GM12878 (cell line): ENCODE results near the gene DNAJC9.

Source experiments
- BRCA1 ChIP-seq: IDR thresholded peaks from 2 replicates; pipeline ENCODE4 v1.6.1; 2011; ENCODE audit warnings: low read depth, low read length, improper control_type of control experiment
- EZH2 ChIP-seq: IDR thresholded peaks from 2 replicates; pipeline ENCODE4 v1.6.1; 2012; ENCODE audit warnings: low read depth, mild to moderate bottlenecking, control low read depth, inconsistent platforms, low read length, borderline replicate concordance; ENCODE audit not compliant: control insufficient read depth
- POLR2A ChIP-seq: IDR thresholded peaks from 2 replicates; pipeline ENCODE4 v1.6.1; 2011; ENCODE audit warnings: low read depth, mild to moderate bottlenecking, low read length
- RAD21 ChIP-seq: IDR thresholded peaks from 2 replicates; pipeline ENCODE4 v1.6.1; 2011; ENCODE audit warnings: mild to moderate bottlenecking, low read depth, low read length, moderate library complexity; ENCODE audit not compliant: insufficient read depth
- RBBP5 ChIP-seq: fragments of 200-600 bp; sonication (generic); conservative IDR thresholded peaks from 2 replicates; pipeline ENCODE4 v1.6.1; 2016
- TAF1 ChIP-seq: IDR thresholded peaks from 2 replicates; pipeline ENCODE4 v1.6.1; 2011; ENCODE audit warnings: mild to moderate bottlenecking, low read depth, low read length, borderline replicate concordance
- ZNF274 ChIP-seq: IDR thresholded peaks from one replicate; pipeline ENCODE4 v1.8.0; 2011; ENCODE audit not compliant: insufficient read length, insufficient read depth
- TF ChIP-seq, protein P1 (sequence below): fragments of 450-650 bp; IDR thresholded peaks from 2 replicates; pipeline ENCODE4 v1.6.1; 2014; ENCODE audit warnings: mild to moderate bottlenecking
- TF ChIP-seq, protein P2 (sequence below): IDR thresholded peaks from 2 replicates; pipeline ENCODE4 v1.6.1; 2012; ENCODE audit warnings: low read depth, low read length, improper control_type of control experiment
- TF ChIP-seq, protein P3 (sequence below): IDR thresholded peaks from 2 replicates; pipeline ENCODE4 v1.6.1; 2011; ENCODE audit warnings: low read depth, mild to moderate bottlenecking, low read length, moderate library complexity, borderline replicate concordance; ENCODE audit errors: extremely low read depth
- TF ChIP-seq, protein P4 (sequence below): fragments of 450-650 bp; formaldehyde crosslinking; IDR thresholded peaks from 2 replicates; pipeline ENCODE4 v1.4.0; 2020; ENCODE audit warnings: mild to moderate bottlenecking, moderate library complexity
- TF ChIP-seq, protein P5 (sequence below), 3 experiments: IDR thresholded peaks in 2 of 3; conservative IDR thresholded peaks in 1 of 3; 2 replicates each; pipeline ENCODE4 v1.5.1; 2011; ENCODE audit warnings: low read depth in 3 of 3, low read length in 3 of 3, mild to moderate bottlenecking in 3 of 3, control low read depth in 2 of 3, moderate library complexity in 2 of 3, inconsistent platforms in 1 of 3, mixed read lengths in 1 of 3; ENCODE audit not compliant: control insufficient read depth in 2 of 3, insufficient read depth in 1 of 3; ENCODE audit errors: extremely low read depth in 1 of 3
- TF ChIP-seq, protein P6 (sequence below): IDR thresholded peaks from 2 replicates; pipeline ENCODE4 v1.6.1; 2012; ENCODE audit warnings: low read length, inconsistent platforms

DNA sequence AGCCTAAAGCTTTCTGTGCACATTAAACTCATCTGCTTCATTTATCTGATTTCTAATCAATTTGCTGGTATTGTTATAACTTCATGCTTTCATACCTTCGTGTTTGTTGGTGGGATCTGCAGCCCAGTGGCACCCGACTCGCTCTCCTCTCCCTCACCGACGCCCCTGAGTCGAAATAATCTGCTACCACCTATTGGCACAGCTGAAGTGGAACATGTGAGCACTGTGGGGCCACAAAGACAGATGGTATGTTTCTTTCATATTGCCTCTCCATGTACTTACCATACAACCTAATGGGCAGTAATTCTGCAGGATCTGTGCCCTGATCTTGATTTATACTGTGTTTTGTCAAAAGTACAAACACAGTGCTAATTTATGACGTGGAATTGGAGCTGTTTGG, 12.4 kb downstream of the DNAJC9 start:
- TF ChIP-seq, protein P1, sequence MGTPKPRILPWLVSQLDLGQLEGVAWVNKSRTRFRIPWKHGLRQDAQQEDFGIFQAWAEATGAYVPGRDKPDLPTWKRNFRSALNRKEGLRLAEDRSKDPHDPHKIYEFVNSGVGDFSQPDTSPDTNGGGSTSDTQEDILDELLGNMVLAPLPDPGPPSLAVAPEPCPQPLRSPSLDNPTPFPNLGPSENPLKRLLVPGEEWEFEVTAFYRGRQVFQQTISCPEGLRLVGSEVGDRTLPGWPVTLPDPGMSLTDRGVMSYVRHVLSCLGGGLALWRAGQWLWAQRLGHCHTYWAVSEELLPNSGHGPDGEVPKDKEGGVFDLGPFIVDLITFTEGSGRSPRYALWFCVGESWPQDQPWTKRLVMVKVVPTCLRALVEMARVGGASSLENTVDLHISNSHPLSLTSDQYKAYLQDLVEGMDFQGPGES, result no peak
- TF ChIP-seq, protein P2, sequence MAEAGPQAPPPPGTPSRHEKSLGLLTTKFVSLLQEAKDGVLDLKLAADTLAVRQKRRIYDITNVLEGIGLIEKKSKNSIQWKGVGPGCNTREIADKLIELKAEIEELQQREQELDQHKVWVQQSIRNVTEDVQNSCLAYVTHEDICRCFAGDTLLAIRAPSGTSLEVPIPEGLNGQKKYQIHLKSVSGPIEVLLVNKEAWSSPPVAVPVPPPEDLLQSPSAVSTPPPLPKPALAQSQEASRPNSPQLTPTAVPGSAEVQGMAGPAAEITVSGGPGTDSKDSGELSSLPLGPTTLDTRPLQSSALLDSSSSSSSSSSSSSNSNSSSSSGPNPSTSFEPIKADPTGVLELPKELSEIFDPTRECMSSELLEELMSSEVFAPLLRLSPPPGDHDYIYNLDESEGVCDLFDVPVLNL, result no peak
- TF ChIP-seq, protein P3, sequence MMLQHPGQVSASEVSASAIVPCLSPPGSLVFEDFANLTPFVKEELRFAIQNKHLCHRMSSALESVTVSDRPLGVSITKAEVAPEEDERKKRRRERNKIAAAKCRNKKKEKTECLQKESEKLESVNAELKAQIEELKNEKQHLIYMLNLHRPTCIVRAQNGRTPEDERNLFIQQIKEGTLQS, result no peak
- TF ChIP-seq BRCA1 (no peak), POLR2A (no peak), RAD21 (no peak), EZH2 (no peak), RBBP5 (no peak), TAF1 (no peak), ZNF274 (no peak)
- TF ChIP-seq, protein P4, sequence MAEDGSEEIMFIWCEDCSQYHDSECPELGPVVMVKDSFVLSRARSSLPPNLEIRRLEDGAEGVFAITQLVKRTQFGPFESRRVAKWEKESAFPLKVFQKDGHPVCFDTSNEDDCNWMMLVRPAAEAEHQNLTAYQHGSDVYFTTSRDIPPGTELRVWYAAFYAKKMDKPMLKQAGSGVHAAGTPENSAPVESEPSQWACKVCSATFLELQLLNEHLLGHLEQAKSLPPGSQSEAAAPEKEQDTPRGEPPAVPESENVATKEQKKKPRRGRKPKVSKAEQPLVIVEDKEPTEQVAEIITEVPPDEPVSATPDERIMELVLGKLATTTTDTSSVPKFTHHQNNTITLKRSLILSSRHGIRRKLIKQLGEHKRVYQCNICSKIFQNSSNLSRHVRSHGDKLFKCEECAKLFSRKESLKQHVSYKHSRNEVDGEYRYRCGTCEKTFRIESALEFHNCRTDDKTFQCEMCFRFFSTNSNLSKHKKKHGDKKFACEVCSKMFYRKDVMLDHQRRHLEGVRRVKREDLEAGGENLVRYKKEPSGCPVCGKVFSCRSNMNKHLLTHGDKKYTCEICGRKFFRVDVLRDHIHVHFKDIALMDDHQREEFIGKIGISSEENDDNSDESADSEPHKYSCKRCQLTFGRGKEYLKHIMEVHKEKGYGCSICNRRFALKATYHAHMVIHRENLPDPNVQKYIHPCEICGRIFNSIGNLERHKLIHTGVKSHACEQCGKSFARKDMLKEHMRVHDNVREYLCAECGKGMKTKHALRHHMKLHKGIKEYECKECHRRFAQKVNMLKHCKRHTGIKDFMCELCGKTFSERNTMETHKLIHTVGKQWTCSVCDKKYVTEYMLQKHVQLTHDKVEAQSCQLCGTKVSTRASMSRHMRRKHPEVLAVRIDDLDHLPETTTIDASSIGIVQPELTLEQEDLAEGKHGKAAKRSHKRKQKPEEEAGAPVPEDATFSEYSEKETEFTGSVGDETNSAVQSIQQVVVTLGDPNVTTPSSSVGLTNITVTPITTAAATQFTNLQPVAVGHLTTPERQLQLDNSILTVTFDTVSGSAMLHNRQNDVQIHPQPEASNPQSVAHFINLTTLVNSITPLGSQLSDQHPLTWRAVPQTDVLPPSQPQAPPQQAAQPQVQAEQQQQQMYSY (CRISPR knock-in tag), result no peak
- TF ChIP-seq, protein P5, sequence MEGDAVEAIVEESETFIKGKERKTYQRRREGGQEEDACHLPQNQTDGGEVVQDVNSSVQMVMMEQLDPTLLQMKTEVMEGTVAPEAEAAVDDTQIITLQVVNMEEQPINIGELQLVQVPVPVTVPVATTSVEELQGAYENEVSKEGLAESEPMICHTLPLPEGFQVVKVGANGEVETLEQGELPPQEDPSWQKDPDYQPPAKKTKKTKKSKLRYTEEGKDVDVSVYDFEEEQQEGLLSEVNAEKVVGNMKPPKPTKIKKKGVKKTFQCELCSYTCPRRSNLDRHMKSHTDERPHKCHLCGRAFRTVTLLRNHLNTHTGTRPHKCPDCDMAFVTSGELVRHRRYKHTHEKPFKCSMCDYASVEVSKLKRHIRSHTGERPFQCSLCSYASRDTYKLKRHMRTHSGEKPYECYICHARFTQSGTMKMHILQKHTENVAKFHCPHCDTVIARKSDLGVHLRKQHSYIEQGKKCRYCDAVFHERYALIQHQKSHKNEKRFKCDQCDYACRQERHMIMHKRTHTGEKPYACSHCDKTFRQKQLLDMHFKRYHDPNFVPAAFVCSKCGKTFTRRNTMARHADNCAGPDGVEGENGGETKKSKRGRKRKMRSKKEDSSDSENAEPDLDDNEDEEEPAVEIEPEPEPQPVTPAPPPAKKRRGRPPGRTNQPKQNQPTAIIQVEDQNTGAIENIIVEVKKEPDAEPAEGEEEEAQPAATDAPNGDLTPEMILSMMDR (IDR thresholded peaks at IDR 0.05 in 2 of 3, conservative IDR thresholded peaks at IDR 0.05 in 1 of 3; ENCODE audit: control insufficient read depth in 2 of 3, extremely low read depth in 1 of 3, insufficient read depth in 1 of 3, low read depth in 3 of 3, low read length in 3 of 3), result no peak
- TF ChIP-seq, protein P6, sequence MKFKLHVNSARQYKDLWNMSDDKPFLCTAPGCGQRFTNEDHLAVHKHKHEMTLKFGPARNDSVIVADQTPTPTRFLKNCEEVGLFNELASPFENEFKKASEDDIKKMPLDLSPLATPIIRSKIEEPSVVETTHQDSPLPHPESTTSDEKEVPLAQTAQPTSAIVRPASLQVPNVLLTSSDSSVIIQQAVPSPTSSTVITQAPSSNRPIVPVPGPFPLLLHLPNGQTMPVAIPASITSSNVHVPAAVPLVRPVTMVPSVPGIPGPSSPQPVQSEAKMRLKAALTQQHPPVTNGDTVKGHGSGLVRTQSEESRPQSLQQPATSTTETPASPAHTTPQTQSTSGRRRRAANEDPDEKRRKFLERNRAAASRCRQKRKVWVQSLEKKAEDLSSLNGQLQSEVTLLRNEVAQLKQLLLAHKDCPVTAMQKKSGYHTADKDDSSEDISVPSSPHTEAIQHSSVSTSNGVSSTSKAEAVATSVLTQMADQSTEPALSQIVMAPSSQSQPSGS, result no peak
